NCI-H1092 (cell line): Measurements from ENCODE around the gene CLDN24.

ENCODE experiments used
- DNase-seq: peaks from one replicate; lab custom pipeline; 2025; lab: John Stamatoyannopoulos, UW

Gene CLDN24

GRCh38 chr4:183321079-183321478, 1.1 kb downstream of the CLDN24 start:
- no peak for DNase-seq

GRCh38 chr4:183320211-183321059, 1.8 kb downstream of the CLDN24 start, which contains the start of gene CLDN22:
Gene CLDN22 (minus strand): TSS chr4:183320276. CDS start chr4:183320218, 58 bp downstream.
- DNase-seq, result no peak

- DNase-seq, result no peak
Observed at GRCh38 chr4:183318656-183319055, 3.6 kb downstream of the CLDN24 start.

GRCh38 chr4:183314806-183315205, 7.4 kb downstream of the CLDN24 start:
- DNase-seq, result no peak

GRCh38 chr4:183314336-183314735, 7.9 kb downstream of the CLDN24 start:
- DNase-seq, result no peak

GRCh38 chr4:183312841-183313240, 9.4 kb downstream of the CLDN24 start:
- no peak for DNase-seq

GRCh38 chr4:183306811-183307210, 15.4 kb downstream of the CLDN24 start:
- DNase-seq, result peak; percentile 14

- no peak for DNase-seq
Observed at GRCh38 chr4:183304538-183304937, 17.7 kb downstream of the CLDN24 start.

- no peak for DNase-seq
Observed at GRCh38 chr4:183304067-183304466, 18.2 kb downstream of the CLDN24 start.

GRCh38 chr4:183303301-183303700, 18.9 kb downstream of the CLDN24 start:
- DNase-seq, result no peak

GRCh38 chr4:183300655-183301054, 21.6 kb downstream of the CLDN24 start:
- DNase-seq, result no peak

- DNase-seq, result no peak
Observed at GRCh38 chr4:183300070-183300469, 22.2 kb downstream of the CLDN24 start.

GRCh38 chr4:183299464-183299863, 22.8 kb downstream of the CLDN24 start:
- DNase-seq, result no peak

- no peak for DNase-seq
Observed at GRCh38 chr4:183297675-183298074, 24.6 kb downstream of the CLDN24 start.

- DNase-seq, result no peak
Observed at GRCh38 chr4:183295711-183296110, 26.5 kb downstream of the CLDN24 start.

- DNase-seq, result peak; percentile 38
Observed at GRCh38 chr4:183291070-183291469, 31.2 kb downstream of the CLDN24 start.

- no peak for DNase-seq
Observed at GRCh38 chr4:183289688-183290087, 32.5 kb downstream of the CLDN24 start.

- no peak for DNase-seq
Observed at GRCh38 chr4:183288955-183289354, 33.3 kb downstream of the CLDN24 start.

GRCh38 chr4:183287677-183288076, 34.5 kb downstream of the CLDN24 start:
- no peak for DNase-seq

GRCh38 chr4:183287309-183287659, 34.9 kb downstream of the CLDN24 start:
- no peak for DNase-seq

GRCh38 chr4:183286590-183287308, 35.5 kb downstream of the CLDN24 start:
- no peak for DNase-seq

- no peak for DNase-seq
Observed at GRCh38 chr4:183285886-183286285, 36.3 kb downstream of the CLDN24 start.

- no peak for DNase-seq
Observed at GRCh38 chr4:183284965-183285364, 37.3 kb downstream of the CLDN24 start.
